SK-N-DZ (cell line): ENCODE data around the gene CDCP1.

Source experiments
- DNase-seq: peaks from one replicate; pipeline ENCODE4 v3.0.0-alpha.2; 2015; ENCODE audit warnings: low spot score

CDCP1 gene

GRCh38 chr3:45113625-45114050 is 32.5 kb downstream of the CDCP1 start:
- DNase-seq, result no peak

DNA sequence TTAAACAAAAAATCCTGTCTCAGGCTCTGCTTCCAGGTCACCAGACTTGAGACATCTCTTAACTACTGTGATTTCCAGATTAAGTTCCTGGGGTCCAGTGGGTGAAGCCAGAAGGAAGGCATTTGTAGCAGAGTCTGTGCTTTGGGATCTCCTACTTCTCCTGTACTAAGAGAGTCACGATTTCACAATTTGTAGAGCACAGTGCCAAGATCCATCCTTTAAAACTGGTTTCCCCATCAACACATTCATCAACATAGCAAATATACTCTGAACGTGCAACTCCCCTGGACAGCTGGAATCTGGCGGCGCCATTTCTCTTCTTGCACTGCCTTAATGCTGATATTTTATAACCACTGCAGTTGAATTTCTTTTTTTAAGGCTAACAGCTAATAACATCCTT is 33.2 kb downstream of the CDCP1 start:
- no peak for DNase-seq

- no peak for DNase-seq
Measured at GRCh38 chr3:45110509-45110833, 35.7 kb downstream of the CDCP1 start.

DNA sequence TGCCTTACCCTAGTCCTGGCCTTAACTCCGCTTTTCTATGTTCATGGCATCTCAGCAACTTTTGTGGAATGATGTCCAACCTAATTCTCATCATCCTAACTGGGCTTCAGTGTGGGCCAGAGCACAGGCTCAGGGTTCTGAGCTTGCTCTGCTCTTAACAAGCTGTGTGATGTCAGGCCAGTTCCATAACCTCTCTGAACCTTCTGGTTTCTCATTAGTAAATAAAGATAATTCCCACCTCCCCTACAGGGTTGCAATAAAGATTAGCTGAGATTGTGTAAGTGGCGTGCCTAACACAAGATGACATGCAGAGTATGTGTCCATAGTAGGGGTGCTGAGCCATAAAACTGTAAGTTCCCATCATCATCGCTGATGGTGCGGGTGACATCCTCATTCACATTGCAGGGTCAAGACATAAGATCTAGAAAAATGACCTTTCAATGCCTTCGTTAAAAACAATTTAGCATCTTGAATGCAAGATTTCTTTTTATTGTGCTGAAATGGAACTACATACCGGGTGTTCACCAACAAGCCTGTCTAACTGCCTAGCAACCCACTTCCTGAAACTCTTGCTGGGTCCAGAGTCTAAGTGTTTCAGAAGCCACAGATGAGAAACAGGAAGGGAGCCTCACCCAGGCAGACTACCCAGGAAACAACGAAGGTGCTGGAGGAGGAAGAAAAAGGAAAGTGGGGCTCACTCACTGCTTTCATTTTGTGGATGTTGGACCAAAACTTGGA is 36.2 kb downstream of the CDCP1 start:
- no peak for DNase-seq

- DNase-seq, result no peak
Measured at GRCh38 chr3:45106874-45107273, 39.3 kb downstream of the CDCP1 start.

DNA sequence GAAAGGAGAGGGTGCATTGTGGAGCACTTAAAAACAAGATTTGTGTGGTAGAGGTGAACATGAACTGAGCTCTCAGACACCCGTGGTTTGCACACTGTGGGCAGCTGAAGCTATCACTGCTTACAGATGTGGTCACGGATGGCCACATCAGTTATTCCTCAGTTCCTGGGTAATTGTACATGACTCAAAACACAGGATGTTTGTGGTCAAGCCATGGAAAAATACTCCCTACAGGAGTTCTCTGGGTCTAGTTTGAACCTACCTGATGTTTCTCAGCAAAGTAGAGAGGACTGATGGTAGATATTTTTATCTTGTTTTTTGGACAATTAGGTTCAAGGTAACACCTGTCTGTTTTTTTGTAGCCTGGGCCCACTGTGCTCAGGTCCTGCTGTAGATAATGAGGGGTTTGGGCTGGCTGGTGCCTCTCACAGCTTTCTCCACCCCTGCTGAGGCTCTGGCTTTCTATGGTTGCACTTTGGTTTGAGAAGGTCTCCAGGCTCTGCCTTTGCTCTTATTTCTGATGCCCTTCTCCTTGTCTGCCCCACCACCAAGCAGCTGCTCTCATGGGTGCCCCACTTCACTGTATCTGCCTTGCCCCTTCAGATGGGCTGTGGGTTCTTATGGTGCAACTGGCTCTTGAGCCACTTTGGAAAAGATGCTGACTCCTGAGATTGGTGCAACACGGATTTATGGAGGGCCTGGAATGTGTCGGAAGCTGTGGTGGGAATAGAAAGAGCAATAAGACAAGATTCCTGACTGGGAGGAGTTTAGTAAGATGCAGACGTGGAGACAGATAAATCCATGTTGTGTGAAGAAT is 40.1 kb downstream of the CDCP1 start:
- DNase-seq, result no peak

DNA sequence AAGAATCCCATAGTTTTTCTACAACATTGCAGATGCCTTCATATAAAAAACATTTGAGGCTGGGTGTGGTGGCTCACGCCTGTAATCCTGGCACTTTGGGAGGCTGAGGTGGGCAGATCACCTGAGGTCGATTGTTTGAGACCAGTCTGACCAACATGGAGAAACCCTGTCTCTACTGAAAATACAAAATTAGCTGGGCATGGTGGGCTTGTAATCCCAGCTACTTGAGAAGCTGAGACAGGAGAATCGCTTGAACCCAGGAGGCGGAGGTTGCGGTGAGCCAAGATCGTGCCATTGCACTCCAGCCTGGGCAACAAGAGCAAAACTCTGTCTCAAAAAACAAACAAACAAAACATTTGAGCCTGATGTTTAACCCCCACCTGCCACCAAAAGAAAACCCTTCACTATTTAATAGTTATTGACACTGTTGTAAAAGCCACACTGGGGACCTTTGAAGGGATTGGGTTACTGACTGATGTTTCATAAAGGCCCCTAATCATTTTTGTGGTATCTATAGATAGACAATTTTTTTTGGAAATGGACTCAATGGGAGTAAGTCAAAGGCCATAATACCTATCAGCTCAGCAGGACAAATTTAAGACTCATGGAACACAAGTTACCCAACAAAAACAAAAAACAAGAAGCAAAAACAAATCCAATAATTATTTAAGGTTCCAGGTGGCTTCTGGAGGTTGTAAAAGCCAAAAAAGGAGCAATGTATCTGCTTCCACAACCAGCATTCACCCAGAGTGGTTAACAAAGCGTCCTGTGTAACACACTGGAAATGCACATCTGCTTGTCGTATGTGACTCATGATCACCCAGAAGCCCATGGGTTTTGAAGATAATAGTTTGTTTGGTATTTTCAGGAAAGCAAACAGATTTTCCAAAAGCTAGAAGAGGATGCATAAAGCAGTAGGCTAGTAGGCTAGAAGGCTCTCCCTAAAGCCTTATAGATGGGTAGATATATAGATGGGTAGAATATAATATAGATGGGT is 41.2 kb downstream of the CDCP1 start:
- no peak for DNase-seq

GRCh38 chr3:45103753-45104714 is 42.1 kb downstream of the CDCP1 start:
- DNase-seq, result no peak

- DNase-seq, result no peak
Measured at GRCh38 chr3:45103334-45103733, 42.8 kb downstream of the CDCP1 start.

DNA sequence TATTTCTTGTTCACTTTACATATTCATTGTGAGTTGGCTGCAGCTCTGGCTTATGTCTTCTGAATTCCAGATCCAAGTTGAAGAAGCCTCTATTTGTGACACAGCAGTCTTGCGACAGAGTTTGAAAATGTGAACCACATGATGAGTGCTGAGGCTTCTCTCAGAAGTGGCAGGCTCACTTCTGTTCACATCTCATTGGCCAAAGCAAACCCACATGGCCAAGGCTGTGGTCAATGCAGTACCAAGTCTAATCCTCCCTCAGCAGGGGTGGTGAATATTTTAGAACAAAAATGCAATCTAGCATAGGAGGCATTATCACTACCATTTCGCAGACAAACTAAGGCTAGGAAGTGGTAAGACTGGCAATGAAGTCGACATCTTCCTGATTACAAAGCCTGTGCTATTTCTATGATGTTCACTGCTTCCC is 45.2 kb downstream of the CDCP1 start:
- DNase-seq, result no peak

GRCh38 chr3:45098310-45098709 is 47.9 kb downstream of the CDCP1 start:
- DNase-seq, result no peak

DNA sequence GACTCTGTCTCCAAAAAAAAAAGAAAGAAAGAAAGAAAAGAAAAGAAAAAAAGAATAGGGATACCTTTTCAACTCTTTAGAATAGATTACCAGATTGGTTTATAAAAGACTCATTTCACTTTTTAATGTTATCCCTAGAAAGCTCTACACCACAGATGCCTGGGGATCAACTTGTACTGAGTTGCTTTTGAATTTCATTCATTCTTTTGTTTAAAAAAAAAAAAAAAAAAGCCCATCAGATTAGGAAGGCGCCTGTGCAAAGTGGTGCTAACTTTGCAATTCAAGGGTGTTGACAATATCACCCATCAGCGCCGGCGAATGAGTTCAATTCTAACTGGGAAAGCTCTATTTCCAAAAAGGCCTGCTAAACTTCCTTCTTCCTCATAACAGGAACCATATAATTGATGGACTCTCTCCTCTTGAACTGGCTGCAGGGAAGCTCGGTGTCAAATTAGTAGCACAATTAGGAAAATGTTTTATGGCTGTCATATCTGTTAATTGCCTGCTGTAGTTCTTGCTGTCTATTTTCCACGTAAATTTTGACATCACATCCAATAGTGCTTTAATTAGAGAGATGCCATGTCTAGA is 48.8 kb downstream of the CDCP1 start:
- DNase-seq, result no peak

DNA sequence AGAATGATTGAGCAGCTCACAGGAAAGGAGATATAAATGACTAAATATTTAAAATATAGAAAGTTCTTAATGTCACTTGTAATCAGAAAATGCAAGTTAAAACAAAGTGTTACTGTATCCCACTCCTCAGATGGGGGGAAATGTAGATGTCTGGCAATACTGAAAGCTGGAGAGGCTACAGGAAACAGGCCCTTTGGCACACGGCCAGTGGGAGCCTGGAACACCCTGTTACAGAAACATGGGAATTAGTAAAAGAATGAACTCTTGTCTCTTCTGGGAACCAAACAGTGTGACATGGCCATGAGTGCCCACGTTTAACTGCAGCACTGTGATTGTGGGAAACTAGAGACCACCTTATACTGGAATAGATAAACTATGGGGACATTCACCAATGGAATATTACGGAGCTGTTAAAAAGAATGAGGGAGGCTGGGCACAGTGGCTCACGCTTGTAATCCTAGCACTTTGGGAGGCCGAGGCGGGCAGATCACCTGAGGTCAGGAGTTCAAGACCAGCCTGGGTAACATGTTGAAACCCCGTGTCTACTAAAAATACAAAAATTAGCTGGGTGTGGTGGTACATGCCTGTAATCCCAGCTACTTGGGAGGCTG is 50.2 kb downstream of the CDCP1 start:
- DNase-seq, result no peak

- no peak for DNase-seq
Measured at GRCh38 chr3:45093176-45093575, 53.0 kb downstream of the CDCP1 start.

GRCh38 chr3:45092132-45093031 is 53.8 kb downstream of the CDCP1 start:
- DNase-seq, result no peak

- DNase-seq, result no peak
Measured at GRCh38 chr3:45090855-45091254, 55.3 kb downstream of the CDCP1 start.

DNA sequence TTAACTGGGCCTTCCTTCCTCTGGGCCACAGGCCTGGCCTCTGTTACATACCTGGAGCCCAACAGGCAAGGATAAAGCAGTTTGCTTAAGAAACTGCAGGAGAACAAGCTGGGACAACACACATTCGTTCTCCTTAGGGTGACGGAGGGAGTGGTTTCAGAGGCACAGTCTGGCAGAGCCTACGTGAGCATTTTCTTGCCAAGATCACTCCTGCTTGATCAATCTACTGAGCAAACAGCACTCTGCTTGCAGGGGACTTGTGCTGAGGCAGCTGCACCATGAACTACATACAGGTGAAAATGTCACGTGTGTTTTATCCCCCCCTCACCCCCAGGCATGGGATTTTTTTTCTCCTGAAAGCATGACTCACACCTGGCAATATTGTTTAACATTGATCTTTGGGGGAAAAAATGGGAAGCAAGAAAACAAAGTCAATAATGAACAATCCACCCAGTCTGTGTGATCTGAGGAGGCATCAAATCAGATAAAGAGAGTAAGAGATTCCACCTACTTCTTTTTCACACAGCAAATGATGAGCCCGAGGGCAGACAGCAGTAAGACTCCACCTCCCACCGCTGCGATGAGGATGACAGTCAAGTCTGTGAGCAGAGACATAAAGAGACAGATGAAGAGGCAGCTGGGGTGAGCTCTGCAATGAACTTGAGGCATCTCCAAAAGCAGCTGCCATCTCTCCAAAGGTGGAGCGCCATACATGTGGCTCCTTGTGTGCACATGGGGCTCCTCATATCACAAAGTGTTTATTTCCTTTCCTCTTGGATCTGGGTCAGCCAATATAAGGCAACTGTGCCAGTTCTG is 57.4 kb downstream of the CDCP1 start:
- no peak for DNase-seq

GRCh38 chr3:45087155-45087554 is 59.0 kb downstream of the CDCP1 start:
- DNase-seq, result no peak
